NCI-H1105 (cell line): Measurements from ENCODE around the gene ALPK1.

ENCODE experiments used
- DNase-seq: peaks from one replicate; lab custom pipeline; 2025; lab: John Stamatoyannopoulos, UW

Gene ALPK1

GRCh38 chr4:112328734-112329130 lies 31.6 kb downstream of the ALPK1 start:
- no peak for DNase-seq

- DNase-seq: no peak
These were observed 32.7 kb downstream of the ALPK1 start for GRCh38 chr4:112329672-112330375.

- DNase-seq: no peak
These were observed 33.8 kb downstream of the ALPK1 start for GRCh38 chr4:112330921-112331320.

- no peak for DNase-seq
These were observed 35.2 kb downstream of the ALPK1 start for GRCh38 chr4:112332398-112332797.

GRCh38 chr4:112340023-112340422 lies 42.9 kb downstream of the ALPK1 start:
- DNase-seq: no peak

- DNase-seq: no peak
These were observed 43.9 kb downstream of the ALPK1 start for GRCh38 chr4:112341033-112341432.

- no peak for DNase-seq
These were observed 46.3 kb downstream of the ALPK1 start for GRCh38 chr4:112343330-112344080.

- DNase-seq: peak; percentile 1
These were observed 51.5 kb downstream of the ALPK1 start for GRCh38 chr4:112348488-112349158.

- no peak for DNase-seq
These were observed 55.6 kb downstream of the ALPK1 start for GRCh38 chr4:112352736-112353135.

GRCh38 chr4:112355662-112356061 lies 58.5 kb downstream of the ALPK1 start:
- DNase-seq: no peak

- no peak for DNase-seq
These were observed 60.3 kb downstream of the ALPK1 start for GRCh38 chr4:112357453-112357852.

GRCh38 chr4:112357897-112358296 lies 60.7 kb downstream of the ALPK1 start:
- DNase-seq: no peak

GRCh38 chr4:112358415-112358814 lies 61.2 kb downstream of the ALPK1 start:
- no peak for DNase-seq

GRCh38 chr4:112358952-112359749 lies 62.0 kb downstream of the ALPK1 start:
- DNase-seq: no peak

- DNase-seq: no peak
These were observed 64.1 kb downstream of the ALPK1 start for GRCh38 chr4:112361181-112361791.

- no peak for DNase-seq
These were observed 73.3 kb downstream of the ALPK1 start for GRCh38 chr4:112370466-112370865.

- no peak for DNase-seq
These were observed 74.2 kb downstream of the ALPK1 start for GRCh38 chr4:112371361-112371760.

- DNase-seq: no peak
These were observed 77.7 kb downstream of the ALPK1 start for GRCh38 chr4:112374850-112375249.

- DNase-seq: no peak
These were observed 80.0 kb downstream of the ALPK1 start for GRCh38 chr4:112377171-112377570.

GRCh38 chr4:112377594-112378242 lies 80.5 kb downstream of the ALPK1 start:
- no peak for DNase-seq

GRCh38 chr4:112378243-112378620 lies 81.1 kb downstream of the ALPK1 start:
- no peak for DNase-seq
